Adipose tissue (tissue), 3 donors: ENCODE measurements around the gene ZNF473. TPM values are rescaled to one million over a fixed set of nuclear protein-coding genes. Genes with fewer than 3 reads are reported as not detected.

Source experiments
- H3K27ac ChIP-seq: one replicate; pipeline ENCODE4 v1.5.1; 2013; ENCODE audit warnings: low read depth, low read length
- WGBS, 3 donors: extraction: QIAGEN DNeasy Blood & Tissue Kit; methylation state at CpG; one replicate each; pipeline ENCODE4 v1.1.7; 2013; 5-methylcytosine and 5-hydroxymethylcytosine counted together
- polyA plus RNA-seq, 3 donors: library from polyadenylated mRNA; stranded (reverse); fragments of 200-250 nt; gene quantifications; one replicate each; pipeline ENCODE4 v1.2.3, GENCODE V29; 2013
- donor health status: healthy with polysubstance abuse.
- donor health status: Bipolar disorder and iron deficiency.
- donor health status: healthy.

ZNF473 gene
- 1 to 10 TPM; 2.1 to 2.5 (median 2.4) TPM for polyA plus RNA-seq

DNA sequence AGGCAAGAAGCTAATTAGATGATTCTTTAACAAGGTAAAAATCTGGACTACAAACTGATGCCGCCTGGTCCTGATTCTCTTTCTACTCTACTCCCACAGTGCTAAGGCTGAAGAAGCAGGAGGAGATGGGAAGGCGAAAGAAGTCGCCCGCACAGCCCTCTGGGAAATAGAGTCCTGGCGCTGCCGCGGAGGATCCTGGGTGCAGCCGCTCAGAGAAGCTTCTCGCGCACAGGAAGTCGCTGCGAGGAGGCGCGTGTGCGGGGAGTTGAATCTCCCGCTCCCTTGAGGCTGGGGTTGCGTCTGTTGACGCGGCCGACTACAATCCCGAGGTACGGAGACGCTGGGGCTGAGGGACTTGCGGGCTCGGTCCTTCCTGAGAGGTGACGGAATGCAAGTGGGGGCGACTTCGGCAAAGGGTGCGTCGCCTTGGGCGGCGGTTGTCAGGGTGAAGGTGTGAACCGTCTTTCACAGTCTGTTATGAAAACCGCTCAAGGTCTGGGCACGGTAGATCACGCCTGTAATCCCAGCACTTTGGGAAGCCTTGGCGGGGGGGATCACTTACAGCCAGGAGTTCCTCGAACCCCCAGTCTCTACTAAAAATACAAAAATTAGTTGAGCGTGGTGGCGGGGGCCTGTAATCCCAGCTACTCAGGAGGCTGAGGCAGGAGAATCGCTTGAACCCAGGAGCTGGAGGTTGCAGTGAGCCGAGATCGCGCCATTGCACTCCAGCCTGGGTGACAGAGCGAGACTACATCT is at the start of gene ZNF473:
ZNF473 (plus strand) TSS at position 212 of the 756 bp plus-strand sequence. CDS start 5,078 bp downstream, outside the sequence.
- peak within 1 kb of the TSS; percentile 19 for H3K27ac ChIP-seq
- WGBS, 3 donors: 10 to 12% (median 10%) methylated on average over 45 of the region's 45 CpGs

DNA sequence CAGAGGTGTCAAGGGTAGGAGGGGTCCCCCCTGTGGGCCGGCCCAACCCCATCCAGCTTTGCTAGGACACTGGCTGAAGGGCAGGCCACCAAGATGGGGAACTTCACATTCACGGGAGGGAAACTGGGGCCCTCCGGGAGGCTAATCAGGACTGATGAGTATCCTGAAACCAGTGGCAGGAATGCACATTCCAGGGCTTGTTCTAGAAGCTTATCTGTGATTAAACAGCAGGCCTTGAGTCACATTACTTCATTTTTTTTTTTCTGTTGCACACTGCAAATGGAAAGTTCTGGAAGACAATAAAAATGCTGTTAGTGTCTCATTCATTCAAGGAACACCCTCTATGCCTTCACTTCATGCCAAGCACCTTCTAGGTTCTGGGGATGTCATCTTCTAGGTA is 49.3 kb upstream of the ZNF473 start:
- H3K27ac ChIP-seq: no peak overlapping the region
- 61 to 75% (median 70%) methylated on average over 3 of the region's 3 CpGs for WGBS, 3 donors

DNA sequence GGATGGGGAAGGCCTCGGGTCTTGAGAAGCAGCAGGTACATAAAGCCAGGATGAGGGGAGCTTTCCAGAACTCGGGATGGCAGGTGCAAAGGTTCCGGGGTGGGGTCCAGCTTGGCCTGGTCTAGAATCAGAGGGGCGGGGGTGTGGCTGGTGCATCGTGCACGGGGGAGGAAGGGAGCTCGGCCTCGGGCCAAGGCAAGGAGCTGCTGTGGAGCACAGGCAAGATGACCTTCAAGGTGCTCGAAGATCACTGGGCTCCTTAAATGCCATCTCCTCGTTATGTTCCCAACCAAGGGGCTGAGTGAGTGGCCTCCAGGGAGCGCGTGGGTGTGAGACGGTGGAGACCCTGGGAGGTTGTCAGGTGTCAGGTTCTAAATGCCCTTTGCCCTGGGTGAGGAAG is 48.7 kb upstream of the ZNF473 start:
- WGBS, 3 donors: 82 to 89% (median 87%) methylated on average over 13 of the region's 13 CpGs
- no peak overlapping the region for H3K27ac ChIP-seq

DNA sequence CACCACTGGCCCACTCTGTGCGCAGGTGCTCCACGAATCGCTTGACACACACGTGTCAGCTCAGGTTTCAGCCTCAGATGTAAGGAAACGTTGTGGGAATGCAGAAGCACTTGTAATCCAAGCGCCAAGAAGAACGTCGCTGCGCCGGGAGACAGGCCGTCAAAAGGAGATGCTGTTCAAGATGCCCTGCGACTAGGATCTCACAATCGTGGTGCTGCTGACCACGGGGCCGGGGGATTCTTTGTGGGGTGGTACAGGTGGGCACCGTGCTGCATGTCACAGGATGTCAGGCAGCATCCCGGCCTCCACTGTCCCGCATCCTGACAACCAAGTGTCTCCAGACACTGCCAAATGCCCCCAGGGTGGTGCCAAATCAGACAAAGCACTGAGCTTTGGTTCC is 47.9 kb upstream of the ZNF473 start:
- 82 to 91% (median 85%) methylated on average over 18 of the region's 18 CpGs for WGBS, 3 donors
- H3K27ac ChIP-seq: no peak overlapping the region

DNA sequence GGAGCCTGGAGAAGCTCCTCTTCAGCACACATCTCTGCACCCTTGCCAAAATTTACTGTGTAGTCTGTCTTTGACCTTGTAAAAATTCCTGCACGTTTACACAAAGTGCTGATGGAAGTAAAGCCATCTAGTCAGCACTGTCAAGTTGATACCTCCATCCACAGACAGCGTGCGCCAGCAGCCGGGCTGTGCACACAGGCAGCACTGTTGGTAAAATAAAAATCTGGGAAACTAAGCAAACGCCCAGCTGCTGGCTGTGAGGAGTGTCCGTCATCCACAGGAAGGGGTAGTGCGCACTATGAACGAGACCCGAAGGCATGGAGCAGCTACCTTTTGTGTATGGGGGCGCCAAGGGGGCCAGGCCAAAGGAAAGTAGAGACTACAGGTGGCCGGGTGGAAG is 47.5 kb upstream of the ZNF473 start:
- WGBS, 3 donors: 82 to 88% (median 84%) methylated on average over 11 of the region's 11 CpGs

DNA sequence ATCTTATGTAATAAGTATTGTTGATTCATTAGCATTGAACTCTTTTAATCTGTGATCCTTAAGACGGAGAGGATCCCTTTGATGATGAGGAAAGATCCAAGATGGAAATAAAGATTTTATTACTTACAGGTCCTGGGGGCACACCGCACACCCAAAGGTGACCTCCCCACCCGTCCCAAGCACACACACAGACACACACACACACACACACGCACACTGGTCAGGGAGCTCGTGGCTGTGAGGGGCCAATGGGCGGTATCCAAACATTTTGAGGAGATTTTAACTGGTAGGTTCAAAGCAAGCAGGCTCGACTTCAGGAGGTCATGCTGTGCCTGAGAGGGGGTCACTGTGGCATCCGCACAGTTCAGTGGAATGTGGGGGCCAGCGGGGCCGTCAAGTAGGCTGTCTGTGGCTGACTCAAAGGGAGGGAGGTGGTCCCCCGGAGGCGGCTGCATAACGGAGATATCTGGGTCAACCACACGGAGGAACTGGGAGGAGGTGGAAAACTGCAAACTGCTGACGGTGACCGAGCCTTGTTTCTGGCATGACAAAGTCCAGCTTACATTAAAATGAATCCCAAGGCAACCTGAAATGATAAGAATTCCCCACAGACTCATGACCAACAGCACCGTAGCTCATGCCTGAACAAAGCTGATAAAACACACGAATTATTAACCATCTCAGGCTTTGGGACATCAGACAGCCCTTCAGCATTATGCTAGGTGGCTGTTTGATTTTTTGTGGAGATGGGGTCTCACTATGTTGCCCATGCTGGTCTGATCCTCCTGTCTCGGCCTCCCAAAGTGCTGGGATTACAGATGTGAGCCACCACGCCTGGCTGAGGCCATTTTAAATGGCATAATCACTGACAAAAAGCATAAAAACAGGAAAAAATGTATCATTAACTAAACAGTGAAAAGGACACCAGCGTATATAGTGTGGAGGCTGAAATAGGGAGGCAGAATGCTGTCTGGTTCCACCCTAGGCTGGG is 43.9 kb upstream of the ZNF473 start:
- H3K27ac ChIP-seq: no peak overlapping the region
- 42 to 84% (median 80%) methylated on average over 21 of the region's 21 CpGs for WGBS, 3 donors

More for the DNA sequence above, 47.5 kb upstream of the ZNF473 start:
- H3K27ac ChIP-seq: no peak overlapping the region

DNA sequence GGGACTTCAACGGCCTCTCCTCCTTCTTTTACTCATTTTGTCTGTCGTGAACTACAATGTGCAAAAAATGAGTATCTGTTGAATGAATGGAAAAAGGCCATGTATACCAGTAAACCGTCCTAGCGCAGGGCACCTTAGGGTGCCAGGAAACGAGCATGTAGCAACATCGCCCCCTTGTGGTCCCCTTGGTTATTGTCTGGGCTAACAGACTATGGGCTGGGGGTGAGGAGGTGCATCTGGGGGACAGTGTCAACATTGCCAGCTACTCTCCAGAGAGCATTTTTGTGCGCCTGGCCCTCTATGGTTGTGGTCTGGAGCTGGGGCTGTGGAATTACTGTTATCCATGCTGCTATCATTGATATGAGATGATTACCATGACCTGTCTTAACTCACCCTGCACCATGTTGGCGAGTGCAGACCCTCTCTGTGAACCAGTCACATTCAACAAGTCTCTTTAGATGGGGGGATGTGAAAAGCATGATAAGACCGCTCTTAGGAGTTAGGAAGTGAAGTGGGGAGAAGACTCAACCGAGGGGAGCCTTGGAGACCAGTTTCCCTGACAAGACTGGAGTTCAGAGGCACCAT is 42.1 kb upstream of the ZNF473 start:
- H3K27ac ChIP-seq: no peak overlapping the region
- 37 to 51% (median 45%) methylated on average over 10 of the region's 10 CpGs for WGBS, 3 donors

DNA sequence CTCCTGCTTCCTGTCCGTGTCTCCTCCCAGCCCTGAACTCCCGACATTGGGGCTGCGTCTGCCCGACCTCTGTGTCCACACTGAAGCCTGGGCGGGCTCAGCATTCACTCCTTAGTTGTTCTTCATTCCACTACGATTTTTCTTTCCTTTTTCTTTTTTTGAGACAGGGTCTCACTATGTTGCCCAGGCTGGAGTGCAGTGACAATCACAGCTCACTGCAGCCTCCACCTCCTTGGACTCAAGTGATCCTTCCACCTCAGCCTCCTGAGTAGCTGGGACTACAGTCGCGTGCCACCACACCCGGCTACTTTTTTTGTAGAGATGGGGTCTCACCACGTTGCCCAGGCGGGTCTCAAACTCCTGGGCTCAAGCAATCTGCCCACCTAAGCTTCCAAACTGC is 41.3 kb upstream of the ZNF473 start:
- H3K27ac ChIP-seq: no peak overlapping the region
- 80 to 93% (median 89%) methylated on average over 11 of the region's 11 CpGs for WGBS, 3 donors

DNA sequence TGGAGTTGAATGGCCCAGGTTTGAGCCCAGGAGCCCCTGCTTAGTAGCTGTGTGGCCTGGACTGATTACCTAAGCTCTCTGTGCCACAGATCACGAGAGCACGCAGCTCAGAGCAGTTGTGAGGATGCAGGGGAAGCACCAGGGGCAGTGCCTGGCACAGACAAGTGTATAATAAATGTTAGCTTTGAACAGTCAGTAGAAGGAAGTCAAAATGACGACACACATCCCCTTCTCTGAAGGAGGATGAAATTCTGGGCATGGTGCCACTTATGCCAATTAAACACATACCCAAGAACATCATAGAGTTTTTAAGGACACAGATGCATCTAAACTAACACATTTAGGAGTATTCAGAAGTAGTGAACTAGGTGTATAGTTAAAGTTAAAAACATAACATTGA is 39.9 kb upstream of the ZNF473 start:
- WGBS, 3 donors: 44 to 83% (median 53%) methylated on average over 3 of the region's 3 CpGs
- H3K27ac ChIP-seq: no peak overlapping the region

DNA sequence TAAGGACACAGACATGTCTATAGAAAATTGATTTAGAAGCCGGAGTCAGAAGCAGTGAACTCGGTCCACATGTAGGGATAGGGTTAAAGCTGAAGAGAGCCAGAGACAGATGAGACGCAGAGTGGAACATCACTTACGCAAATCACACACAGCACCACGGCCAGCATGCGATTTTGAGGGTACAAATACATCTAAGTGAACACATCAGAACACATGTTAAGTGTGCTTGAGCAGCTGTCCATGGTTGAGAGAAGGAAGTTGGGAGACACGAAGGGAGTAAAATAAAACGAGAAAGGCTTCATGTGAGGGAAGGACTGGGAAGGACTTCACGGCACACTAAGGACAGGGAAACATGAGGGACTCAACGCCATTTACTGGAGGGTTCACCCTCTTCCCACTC is 39.5 kb upstream of the ZNF473 start:
- WGBS, 3 donors: 91 to 94% (median 94%) methylated on average over 10 of the region's 10 CpGs
- no peak overlapping the region for H3K27ac ChIP-seq

DNA sequence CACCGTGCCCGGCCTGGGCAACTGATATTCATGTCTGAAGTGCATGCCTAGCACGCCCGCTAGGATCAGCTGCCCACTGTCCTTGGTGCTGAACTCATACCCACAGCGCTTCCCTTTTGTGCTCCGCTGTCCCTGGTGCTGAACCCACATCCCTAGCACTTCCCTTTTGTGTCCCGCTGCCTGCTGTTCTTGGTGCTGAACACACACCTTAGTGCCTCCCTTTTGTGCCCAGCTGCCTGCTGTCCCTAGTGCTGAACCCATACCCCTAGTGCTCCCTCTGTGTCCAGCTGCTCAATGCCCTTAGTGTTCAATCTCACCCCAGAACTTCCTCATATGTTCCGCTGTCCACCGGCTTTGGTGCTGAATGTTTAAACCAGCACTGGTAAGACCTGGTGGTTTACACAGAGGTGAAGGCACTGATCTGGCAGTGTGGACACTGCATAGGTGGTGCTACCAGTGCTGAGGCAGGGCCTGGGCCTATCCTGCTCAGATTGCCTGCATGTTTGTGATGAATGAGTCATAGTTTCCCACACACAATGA is 38.6 kb upstream of the ZNF473 start:
- H3K27ac ChIP-seq: no peak overlapping the region
- 14 to 21% (median 19%) methylated on average over 9 of the region's 9 CpGs for WGBS, 3 donors

DNA sequence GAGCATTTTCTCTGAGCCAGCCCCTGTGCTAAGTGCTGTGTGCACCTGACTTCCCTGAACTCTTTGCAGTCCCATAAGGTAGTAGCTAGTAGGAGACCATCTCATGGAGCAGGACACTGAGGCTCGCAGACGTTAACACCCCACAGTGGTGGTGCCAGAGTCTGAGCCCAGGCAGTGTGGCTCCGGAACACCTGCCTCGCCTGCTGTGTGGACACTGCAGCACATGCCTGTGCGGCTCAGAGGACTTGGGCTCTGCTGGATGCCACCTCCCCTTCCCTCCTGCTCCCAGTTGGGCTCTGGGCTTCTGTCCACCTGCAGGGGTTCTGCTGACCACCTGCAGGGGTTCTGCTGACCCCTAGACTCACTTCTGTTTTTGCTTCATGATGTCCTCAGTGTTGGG is 37.8 kb upstream of the ZNF473 start:
- no peak overlapping the region for H3K27ac ChIP-seq
- WGBS, 3 donors: 95 to 98% (median 96%) methylated on average over 5 of the region's 5 CpGs

DNA sequence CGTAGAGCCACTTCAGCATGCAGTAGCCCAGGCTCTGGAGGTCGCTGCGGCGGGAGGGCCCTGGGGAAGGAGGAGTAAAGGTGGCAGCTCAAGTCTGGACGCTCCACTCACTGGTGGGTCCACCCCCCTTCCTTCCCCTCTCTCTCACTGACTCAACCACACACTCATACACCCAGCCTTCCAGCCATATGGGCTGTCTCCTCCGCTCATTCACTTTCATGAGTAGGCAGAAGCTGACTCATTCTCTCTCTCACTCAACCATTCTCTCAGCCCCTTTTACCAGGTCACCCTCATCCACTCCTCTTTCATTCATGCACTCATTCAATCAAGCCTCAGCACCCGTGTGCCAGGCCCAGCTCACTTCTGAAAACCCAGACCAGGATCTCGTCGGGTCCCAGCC is 37.4 kb upstream of the ZNF473 start:
- H3K27ac ChIP-seq: no peak overlapping the region
- WGBS, 3 donors: 92 to 96% (median 95%) methylated on average over 9 of the region's 9 CpGs

DNA sequence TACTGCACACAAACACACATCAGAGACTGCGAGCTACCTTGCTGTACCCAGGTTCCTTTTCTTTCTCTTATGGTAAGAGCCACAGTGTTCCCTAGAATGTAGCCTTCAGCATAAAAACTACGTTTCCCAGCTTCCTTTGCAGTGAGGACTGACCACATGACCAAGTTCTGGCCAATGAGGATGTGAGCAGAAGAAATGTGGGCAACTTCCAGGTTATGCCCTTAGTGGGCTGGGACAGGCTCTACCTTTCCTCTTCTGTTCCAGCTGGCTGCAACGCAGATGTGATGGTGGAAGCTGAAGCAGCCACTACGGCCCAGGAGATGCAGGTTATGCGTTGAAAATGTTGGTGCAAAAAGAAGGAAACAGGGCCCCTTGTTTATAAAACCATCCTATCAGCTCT is 28.1 kb upstream of the ZNF473 start:
- 77 to 81% (median 80%) methylated on average over 5 of the region's 5 CpGs for WGBS, 3 donors
- H3K27ac ChIP-seq: no peak overlapping the region

DNA sequence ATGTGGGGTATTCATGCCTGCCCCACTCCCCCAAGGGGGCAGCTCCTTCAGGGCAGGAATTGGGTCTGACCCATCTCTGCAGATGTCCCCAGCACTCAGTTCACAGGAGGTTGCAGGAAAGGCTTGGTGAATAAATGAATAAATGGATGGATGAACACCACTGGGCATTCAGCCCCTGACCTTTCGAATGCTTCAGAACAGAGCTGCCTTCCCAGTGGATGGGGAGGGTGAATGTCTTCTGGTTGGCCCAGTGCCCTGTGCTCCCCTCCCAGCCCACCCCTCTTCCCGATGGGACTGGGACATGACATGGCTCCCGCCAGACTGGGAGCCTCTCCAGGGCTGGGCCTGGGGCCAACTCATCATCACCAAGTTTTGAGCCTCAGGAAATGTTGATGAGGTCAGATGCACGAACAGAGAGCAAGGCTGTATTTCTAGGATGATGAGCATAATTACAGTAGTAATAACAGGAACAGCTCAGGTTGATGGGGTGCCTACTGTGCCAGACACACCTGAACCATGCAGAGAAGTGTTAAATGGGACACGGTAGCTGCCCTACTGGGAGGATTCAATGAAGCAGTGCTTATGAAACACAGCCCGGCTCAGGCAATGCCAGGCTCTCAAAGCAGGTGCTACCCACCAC is 26.3 kb upstream of the ZNF473 start:
- 55 to 71% (median 60%) methylated on average over 6 of the region's 6 CpGs for WGBS, 3 donors

DNA sequence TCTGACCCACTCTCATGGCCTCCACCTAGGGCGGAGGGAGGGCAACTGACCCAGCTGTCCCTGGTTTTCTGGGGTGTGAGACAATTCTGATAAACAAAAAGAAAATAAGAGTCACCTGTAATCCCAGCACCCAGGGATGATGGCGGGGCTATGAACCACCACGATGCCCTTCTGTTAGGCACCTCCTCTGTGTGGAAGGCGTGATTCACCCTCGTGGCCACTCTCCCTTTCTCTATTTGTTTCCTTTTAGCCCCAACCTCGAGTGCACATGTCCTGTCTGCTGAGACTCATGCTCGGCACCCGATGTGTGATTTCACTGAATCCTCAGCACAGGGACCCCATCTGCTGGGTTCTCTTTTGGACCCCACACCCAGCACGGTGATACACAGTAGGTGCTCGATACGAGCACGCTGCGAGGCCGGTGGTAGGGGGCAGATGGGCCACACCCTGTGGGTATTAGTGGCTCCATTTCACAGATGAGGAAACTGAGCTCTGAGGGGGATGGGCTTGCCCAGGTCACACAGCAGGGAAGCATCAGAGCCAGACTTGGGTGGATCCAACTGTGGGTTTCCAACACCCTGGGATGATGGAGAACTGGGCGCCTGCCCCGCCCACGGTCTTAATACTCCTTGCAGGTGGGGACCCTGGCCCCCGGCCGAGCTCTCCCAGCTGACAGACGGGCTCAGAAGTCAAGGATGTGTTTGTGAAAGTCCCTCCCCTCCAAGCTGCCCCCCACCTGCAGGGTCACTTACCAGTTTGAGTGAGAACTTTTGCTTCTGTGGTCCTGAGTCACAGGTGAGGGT is 25.6 kb upstream of the ZNF473 start:
- WGBS, 3 donors: 93 to 94% (median 94%) methylated on average over 20 of the region's 20 CpGs
- H3K27ac ChIP-seq: no peak overlapping the region

More for the DNA sequence above, 26.3 kb upstream of the ZNF473 start:
- H3K27ac ChIP-seq: no peak overlapping the region

DNA sequence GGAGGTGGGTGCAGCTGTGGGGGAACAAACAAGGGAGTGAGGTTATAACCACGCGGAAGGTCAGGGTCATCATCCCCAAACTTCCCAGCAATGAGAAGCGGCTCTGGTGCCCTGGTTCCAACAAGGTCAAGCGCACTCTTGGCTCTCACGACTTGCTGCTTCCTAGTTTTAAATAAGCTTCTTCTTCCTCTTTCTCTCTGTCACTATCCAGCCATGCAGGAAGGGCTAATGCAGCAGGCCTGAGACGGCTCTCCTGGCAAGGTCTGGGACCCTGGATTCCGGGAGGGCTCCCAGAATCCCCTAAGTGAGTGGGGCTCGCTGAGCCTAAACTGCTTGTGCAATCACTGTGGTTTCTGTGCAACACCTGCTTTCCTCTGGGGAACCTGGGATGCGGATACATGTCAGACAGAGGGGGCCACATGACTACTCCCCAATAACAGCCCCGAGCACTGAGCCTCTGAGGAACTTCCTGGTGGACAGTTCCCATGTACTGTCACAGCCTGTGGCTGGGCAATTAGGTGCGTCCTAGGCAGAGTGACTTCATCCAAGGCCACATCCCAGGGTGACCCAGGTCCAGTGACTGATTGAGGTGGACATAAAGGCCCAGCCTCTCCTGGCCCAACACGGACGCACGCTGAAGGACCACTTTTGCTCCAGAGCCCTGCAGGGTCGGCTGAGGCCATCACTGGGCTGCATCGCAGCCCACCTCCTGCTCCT is 24.8 kb upstream of the ZNF473 start:
- 79 to 86% (median 81%) methylated on average over 16 of the region's 16 CpGs for WGBS, 3 donors
- no peak overlapping the region for H3K27ac ChIP-seq
